Mucosa of descending colon (tissue), 3 donors: ENCODE data around the gene ARL6IP5. TPM values are rescaled to one million over a fixed set of nuclear protein-coding genes. Genes with fewer than 3 reads are reported as not detected.

Experiments used
- ATAC-seq: fragments of 200-7000 bp; cut with Tn5 transposase; one replicate; pipeline ENCODE4 v1.9.1; 2020; ENCODE audit warnings: mild to moderate bottlenecking, moderate library complexity
- DNase-seq, 3 donors: peaks; one replicate each; pipeline ENCODE4 v3.0.0-alpha.2; 2020
- H3K36me3 ChIP-seq: fragments of 200-600 bp; one replicate; pipeline ENCODE4 v1.8.0; 2021; ENCODE audit warnings: low read depth, mild to moderate bottlenecking
- H3K4me1 ChIP-seq: fragments of 200-600 bp; one replicate; pipeline ENCODE4 v1.8.0; 2021; ENCODE audit warnings: low read depth, mild to moderate bottlenecking
- H3K4me3 ChIP-seq: fragments of 200-600 bp; one replicate; pipeline ENCODE4 v1.8.0; 2021; ENCODE audit warnings: mild to moderate bottlenecking
- H3K9me3 ChIP-seq: fragments of 200-600 bp; one replicate; pipeline ENCODE4 v1.8.0; 2021; ENCODE audit warnings: mild to moderate bottlenecking
- intact Hi-C, 2 donors: fragments of 100-400 bp; cut with DNase I in 1 of 2; cut with micrococcal nuclease in 1 of 2; formaldehyde crosslinking; loops; one replicate each; pipeline versions ENCODE4 v1.11.0 to v1.11.1; 2022; cut with DNase I, micrococcal nuclease
- total RNA-seq, 3 donors: library from RNA; stranded (reverse); fragmentation: NEBNext Ultra II Directional in 2 of 3; extraction: Animal tissue kit (Norgen Biotek cat#: 25700) in 2 of 3; gene quantifications; one replicate each; pipeline versions ENCODE4 v1.2.1 to v1.2.4, GENCODE V29; 2021 to 2023
- TF ChIP-seq, protein P1 (sequence below): fragments of 200-600 bp; IDR thresholded peaks from one replicate; pipeline ENCODE4 v1.8.0; 2022; ENCODE audit warnings: antibody characterized with exemption, mild to moderate bottlenecking
- donor health status: DM: no; HTN: no; CAD: no; lungs with moderate emphysema.
- donor health status: DM: no; HTN: no; CAD: no.
- donor health status: DM: no; HTN: yes; CAD: no.

ARL6IP5 gene
- total RNA-seq, 3 donors from 2014 or later, result 111 to 129 (median 119) TPM

DNA sequence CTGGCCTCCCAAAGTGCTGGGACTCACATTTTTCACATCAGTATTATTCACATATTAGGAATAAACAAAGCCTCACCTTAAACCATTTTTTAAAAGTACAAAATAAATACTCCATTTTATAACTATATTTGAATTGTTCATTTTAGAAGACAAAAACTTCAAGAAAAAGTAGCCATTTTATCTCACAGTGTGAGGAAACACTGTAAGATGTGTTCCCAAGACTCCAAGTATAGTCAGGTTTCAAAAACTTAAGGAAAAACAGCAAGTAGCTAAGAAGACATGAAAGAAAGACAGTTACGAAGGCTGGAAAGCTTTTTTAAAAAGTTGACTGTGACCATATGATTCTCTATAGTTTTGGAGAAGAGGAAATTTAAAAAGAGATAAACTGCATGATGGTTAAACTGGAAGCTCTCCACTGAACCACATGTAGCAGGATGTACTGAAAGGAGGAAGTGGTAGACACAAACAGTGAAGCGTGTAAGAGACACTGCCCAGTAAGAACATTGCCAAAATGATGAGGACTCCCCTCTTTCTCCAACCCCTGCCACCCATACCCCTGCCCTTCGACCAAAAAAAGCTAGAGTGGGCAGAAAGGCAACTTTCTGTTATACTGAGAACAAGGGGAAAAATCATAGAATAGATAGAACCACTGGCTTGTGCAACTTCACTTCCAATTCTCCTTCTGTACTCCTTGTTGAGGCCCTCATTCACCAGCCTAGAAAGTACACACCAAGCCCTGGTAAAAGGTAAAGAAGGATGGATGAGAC lies 26.4 kb upstream of the ARL6IP5 start:
- ATAC-seq (peak; percentile 90), DNase-seq (no peak)
- Histone ChIP-seq H3K4me3 (no peak overlapping the region), H3K36me3 (no peaks in the 10 kb centered on the region), H3K4me1 (no peaks in the 10 kb centered on the region), H3K9me3 (no peaks in the 10 kb centered on the region)
- intact Hi-C loops, result no loop called here
- TF ChIP-seq, protein P1, sequence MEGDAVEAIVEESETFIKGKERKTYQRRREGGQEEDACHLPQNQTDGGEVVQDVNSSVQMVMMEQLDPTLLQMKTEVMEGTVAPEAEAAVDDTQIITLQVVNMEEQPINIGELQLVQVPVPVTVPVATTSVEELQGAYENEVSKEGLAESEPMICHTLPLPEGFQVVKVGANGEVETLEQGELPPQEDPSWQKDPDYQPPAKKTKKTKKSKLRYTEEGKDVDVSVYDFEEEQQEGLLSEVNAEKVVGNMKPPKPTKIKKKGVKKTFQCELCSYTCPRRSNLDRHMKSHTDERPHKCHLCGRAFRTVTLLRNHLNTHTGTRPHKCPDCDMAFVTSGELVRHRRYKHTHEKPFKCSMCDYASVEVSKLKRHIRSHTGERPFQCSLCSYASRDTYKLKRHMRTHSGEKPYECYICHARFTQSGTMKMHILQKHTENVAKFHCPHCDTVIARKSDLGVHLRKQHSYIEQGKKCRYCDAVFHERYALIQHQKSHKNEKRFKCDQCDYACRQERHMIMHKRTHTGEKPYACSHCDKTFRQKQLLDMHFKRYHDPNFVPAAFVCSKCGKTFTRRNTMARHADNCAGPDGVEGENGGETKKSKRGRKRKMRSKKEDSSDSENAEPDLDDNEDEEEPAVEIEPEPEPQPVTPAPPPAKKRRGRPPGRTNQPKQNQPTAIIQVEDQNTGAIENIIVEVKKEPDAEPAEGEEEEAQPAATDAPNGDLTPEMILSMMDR, result no peak

DNA sequence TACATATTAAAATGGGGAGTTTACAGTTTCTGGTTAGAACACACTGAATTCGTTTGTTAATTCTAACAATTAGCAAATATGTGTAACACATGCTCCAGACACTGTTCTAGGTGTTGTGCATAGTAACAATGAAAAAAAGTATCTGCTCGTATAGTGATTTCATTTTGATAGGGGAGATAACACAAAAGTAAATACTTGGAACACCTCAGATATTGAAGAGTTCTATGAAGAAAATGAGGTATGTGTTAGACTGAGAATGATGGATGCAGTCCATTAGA lies 25.9 kb upstream of the ARL6IP5 start:
- TF ChIP-seq, protein P1, result no peak
- H3K4me3 ChIP-seq, result no peak overlapping the region
- H3K4me1 ChIP-seq, result no peaks in the 10 kb centered on the region
- no peaks in the 10 kb centered on the region for H3K9me3 ChIP-seq
- DNase-seq (no peak), ATAC-seq (no peak)
- intact Hi-C loops, result no loop called here
- no peaks in the 10 kb centered on the region for H3K36me3 ChIP-seq

DNA sequence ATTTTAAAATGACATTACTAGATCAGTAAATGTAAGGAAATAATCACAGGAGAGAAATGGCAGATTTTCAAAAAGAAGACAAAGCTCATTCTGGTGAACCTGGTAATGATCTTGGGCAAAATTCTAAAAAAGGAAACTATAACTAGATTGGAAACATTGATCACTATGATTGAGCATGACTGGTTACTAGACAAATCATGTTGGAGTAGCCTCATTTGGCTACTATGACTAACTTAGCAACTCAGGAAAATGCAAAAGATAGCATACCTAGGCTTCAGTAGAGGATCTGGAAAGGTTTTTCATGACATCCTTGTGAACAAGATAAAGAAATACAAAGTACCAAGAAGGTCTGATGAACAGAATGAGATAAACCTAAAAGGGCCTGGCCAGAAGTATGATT lies 25.0 kb upstream of the ARL6IP5 start:
- DNase-seq (no peak), ATAC-seq (no peak)
- TF ChIP-seq, protein P1, result no peak
- Histone ChIP-seq H3K4me3 (no peak overlapping the region), H3K4me1 (no peaks in the 10 kb centered on the region), H3K36me3 (no peaks in the 10 kb centered on the region), H3K9me3 (no peaks in the 10 kb centered on the region)
- intact Hi-C loops, result no loop called here

DNA sequence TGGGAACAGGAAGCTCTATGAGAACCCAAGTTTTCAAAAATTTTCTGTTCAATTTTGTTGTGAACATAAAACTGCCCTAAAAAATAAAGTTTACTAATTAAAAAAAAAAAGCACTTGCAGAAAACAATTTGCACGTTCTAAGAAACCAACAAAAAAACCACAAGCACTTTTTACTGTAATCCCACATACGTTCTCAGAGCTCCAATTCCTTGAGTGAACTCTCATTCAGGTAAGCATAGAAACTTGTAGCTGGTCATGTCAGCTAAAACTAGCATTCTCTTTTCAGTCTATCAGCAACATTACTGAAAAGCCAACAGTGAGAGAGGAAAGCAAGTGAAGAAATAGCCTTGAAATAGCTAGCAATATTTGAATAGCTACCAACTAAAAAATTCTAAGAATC lies 21.1 kb upstream of the ARL6IP5 start:
- intact Hi-C loops, result no loop called here
- Histone ChIP-seq H3K4me1 (no peaks in the 10 kb centered on the region), H3K9me3 (no peaks in the 10 kb centered on the region), H3K36me3 (no peaks in the 10 kb centered on the region), H3K4me3 (no peak overlapping the region)
- DNase-seq (no peak), ATAC-seq (no peak)
- TF ChIP-seq, protein P1, result no peak

DNA sequence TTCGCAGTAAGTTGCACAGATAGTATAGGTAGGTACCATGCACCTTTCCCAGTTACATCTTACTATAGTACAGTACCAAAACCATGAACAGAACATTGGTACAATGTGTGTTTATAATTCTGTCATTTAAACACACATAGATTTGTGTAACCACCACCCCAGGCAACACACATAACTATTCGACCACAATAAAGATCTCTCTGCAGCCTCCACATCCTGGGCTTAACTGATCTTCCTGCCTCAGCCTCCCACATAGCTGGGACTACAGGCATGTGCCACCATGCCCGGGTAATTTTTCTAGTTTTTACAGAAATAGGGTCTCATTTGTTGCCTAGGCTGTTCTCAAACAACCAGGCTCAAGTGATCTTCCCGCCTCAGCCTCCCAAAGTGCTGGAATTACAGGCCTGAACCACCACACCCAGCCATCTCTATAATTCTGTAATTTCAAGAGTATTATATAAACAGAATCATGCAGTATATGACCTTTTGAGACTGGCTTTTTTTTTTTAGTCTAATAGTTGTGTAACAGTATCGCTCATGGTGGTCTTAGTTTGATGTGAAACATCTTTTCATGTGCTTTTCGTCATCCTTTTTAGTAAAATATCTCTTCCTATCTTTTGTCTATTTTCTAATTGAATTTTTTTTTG lies 19.3 kb upstream of the ARL6IP5 start:
- ATAC-seq (peak; percentile 53), DNase-seq (no peak)
- intact Hi-C loops, result no loop called here
- Histone ChIP-seq H3K4me3 (no peak overlapping the region), H3K36me3 (no peaks in the 10 kb centered on the region), H3K9me3 (no peaks in the 10 kb centered on the region), H3K4me1 (no peaks in the 10 kb centered on the region)
- TF ChIP-seq, protein P1, result no peak
